Hypothalamus (tissue), 51 donors: ENCODE results near the gene CSNK1D.
"Not testable (repeated sequence)": the region's sequence is repeated elsewhere in the genome, so short reads cannot be mapped to it uniquely, and the experiment has no call there.

Experiments
- DNase-seq, 51 donors: peaks; one replicate each; lab custom pipeline; 2025; lab: John Stamatoyannopoulos, UW

The CSNK1D gene

DNA sequence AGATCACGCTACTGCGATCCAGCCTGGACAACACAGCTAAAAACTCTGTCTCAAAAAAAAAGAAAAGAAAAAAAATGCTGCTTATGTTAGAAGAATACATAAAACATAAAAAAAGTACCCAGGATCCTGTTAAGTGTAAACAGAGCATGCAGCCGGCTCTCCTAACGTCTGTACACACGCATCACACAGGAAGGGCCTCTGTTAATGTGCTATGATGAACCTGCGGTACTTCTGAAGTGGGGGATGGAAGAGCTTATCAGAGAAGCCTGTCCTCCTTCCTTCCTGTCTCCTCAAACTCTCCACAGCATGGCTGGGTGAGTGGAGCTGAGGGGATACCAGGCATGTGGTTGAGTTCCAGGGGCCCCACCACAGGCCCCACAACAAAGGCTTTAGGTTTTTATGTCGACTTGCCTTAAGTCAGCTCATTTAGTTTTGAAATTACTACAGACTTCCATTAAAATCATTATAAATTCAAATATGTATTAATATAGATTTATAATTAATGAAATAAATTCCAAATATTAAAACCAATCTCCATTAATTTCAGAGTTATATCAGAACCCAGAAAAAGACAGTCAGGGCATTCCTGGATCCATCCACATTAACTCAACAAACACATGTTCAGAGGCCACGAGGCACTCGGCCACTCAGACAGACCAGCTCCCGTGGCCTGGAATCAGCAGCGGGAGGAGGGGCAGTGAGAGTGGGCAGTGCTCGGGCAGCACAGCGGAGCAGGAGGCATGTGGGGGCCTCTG, 72.6 kb downstream of the CSNK1D start:
- no peak for DNase-seq

GRCh38 chr17:82200135-82200534, 73.4 kb downstream of the CSNK1D start:
- no peak for DNase-seq

DNA sequence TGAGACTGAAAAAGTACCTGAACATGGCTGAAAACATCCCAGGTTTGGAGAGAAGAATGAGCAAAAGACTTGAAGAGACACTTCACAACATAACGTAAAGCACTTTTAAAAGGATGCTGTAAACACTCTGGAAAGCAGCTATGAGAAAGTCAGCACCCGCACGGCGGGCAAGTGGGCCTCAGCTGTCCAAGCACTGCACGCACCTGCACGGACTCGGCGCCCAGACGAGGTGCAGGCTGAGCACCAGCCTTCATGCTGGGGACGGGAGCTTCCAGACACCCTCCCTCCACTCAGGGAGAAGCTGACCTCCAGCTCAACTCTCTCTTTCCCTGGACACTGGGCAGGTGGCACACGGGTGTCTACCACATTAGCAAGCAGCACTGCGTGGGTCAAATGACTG, 74.0 kb downstream of the CSNK1D start:
- DNase-seq, result no peak

- DNase-seq, result no peak
Measured at GRCh38 chr17:82198092-82198491, 75.4 kb downstream of the CSNK1D start.

DNA sequence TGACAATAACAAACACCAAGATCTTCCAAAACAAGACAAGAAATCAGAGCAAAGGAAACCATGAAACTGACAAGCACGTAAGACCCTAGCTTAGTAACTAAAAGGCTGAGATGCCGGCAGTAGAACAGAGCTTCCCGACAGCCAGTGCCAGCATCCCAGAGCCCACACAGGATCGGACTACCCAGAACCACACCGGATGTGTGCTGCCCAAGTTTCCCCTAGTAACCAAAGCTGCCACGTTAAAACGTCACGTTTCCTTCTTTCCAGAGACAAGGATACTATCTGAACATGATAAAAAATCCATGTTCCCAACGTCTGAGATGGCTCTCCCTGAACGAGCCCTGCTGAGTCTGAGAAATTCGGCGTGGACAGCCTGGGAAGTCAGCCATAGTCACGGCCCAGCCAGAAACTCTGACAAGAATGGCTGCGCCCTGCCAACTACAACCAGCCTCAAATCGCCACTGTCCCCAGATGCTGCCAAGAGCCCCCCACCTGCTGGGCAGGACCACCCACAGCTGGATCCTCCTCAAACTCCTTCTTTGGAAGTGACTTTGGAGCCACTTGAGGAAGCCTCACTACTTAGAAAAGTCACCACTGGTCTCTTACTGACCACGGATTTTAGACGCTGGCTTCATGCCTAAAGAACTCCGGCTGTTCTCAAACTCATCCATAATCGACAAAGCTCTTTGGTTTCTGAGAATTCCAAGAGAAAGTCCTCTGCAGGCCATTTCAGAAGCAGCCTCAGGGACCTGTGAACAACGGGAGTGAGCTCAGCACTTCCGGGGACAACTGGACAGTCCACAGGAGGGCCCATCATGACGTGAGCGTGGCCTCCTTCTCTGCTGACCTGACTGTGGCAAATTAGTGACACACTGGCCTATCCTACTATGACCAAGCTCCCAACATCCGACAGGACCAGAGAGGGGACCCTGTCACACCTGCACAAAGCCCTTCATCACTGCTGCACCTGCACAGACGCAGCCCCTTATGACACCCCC, 77.5 kb downstream of the CSNK1D start:
- peak in 1 of 51 donors; percentile 11 for DNase-seq

GRCh38 chr17:82194765-82195164, 78.7 kb downstream of the CSNK1D start:
- no peak for DNase-seq

GRCh38 chr17:82193520-82194220, 79.8 kb downstream of the CSNK1D start:
- DNase-seq, result peak in 1 of 51 donors; percentile 4

DNA sequence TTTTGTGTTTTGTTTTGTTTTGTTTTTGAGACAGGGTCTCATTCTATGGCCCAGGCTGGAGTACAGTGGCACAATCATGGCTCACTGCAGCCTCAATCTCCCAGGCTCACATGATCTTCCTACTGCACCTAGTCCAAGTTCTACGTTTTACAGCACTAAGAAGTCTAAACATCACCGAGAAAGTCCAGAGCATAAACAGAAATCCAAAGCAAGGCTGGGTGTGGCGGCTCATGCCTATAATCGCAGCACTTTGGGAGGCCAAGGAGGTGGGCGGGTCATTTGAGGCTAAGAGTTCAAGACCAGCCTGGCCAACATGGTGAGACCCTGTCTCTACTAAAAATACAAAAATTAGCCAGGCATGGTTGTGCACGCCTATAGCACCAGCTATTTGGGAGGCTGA, 80.5 kb downstream of the CSNK1D start:
- not testable (repeated sequence) for DNase-seq
